Measurements from ENCODE around the gene ZNF425. TPM values are rescaled to one million over a fixed set of nuclear protein-coding genes. Genes with fewer than 3 reads are reported as not detected.
"Not testable (repeated sequence)": the region's sequence is repeated elsewhere in the genome, so short reads cannot be mapped to it uniquely, and the experiment has no call there.

ZNF425 gene
- total RNA-seq, 4 donors from 2014 or later, result 3.3 to 12.8 (median 3.7) TPM

GRCh38 chr7:149097088-149097487 is 29.0 kb downstream of the ZNF425 start:
- Histone ChIP-seq H3K9me3 (no peaks in the 10 kb centered on the region), H3K27ac (no peak overlapping the region), H3K4me3 (replicated peaks in 1 of 3) (no peak overlapping the region), H3K4me1 (no peaks in the 10 kb centered on the region), H3K27me3 (no peaks in the 10 kb centered on the region), H3K36me3 (no peaks in the 10 kb centered on the region)
- DNase-seq, result no peak
- intact Hi-C loops (cut with DNase I), result no loop called here
- 74 to 77% methylated on average over 4 of the region's 4 CpGs for WGBS, 2 donors
- no peak for TF ChIP-seq POLR2A (IDR thresholded peaks at IDR 0.05)
- no peak for TF ChIP-seq CTCF (IDR thresholded peaks at IDR 0.05)

- no peaks in the 10 kb centered on the region for H3K9me3 ChIP-seq
- DNase-seq, result no peak
- H3K27ac ChIP-seq, result no peak overlapping the region
- H3K27me3 ChIP-seq, result no peaks in the 10 kb centered on the region
- no peaks in the 10 kb centered on the region for H3K36me3 ChIP-seq
- peaks cover 0 to 7% of the 10 kb centered on the region in 2 donors for H3K4me1 ChIP-seq
- intact Hi-C loops (cut with DNase I), result no loop called here
- TF ChIP-seq CTCF (IDR thresholded peaks at IDR 0.05) (no peak), POLR2A (IDR thresholded peaks at IDR 0.05) (no peak)
- 65 to 74% methylated on average over 4 of the region's 4 CpGs for WGBS, 2 donors
- H3K4me3 ChIP-seq (replicated peaks in 1 of 3), result no peak overlapping the region
Observed at GRCh38 chr7:149093228-149093627, 32.9 kb downstream of the ZNF425 start.

GRCh38 chr7:149092244-149092643 is 33.9 kb downstream of the ZNF425 start:
- H3K9me3 ChIP-seq; H3K36me3 ChIP-seq; H3K4me3 ChIP-seq (replicated peaks in 1 of 3); intact Hi-C loops (cut with DNase I); H3K27ac ChIP-seq; DNase-seq; H3K4me1 ChIP-seq; H3K27me3 ChIP-seq: not testable (repeated sequence)
- 95 to 97% methylated on average over 20 of the region's 20 CpGs for WGBS, 2 donors

GRCh38 chr7:149090397-149091195 is 35.5 kb downstream of the ZNF425 start, which contains the start of gene ZNF786:
ZNF786 (minus strand) TSS chr7:149090718; CDS start chr7:149090640, 78 bp downstream.
- WGBS, 2 donors, result 0% methylated on average over 17 to 33 of the region's 77 CpGs
- Histone ChIP-seq H3K4me1 (peaks cover 0 to 7% of the 10 kb centered on the region in 2 donors), H3K27ac (peak within 1 kb of the TSS; percentile 92 to 95 (median 93)), H3K27me3 (no peaks in the 10 kb centered on the region), H3K36me3 (no peaks in the 10 kb centered on the region), H3K4me3 (replicated peaks in 1 of 3) (peak within 1 kb of the TSS; percentile 66 to 84 (median 78)), H3K9me3 (no peaks in the 10 kb centered on the region)
- peak; percentile 89 to 90 for DNase-seq
- intact Hi-C loops (cut with DNase I), result loop anchor here (2.0 kb wide), 1 partner anchor 84 kb away; no protein-coding TSS in a partner anchor
- TF ChIP-seq CTCF (IDR thresholded peaks at IDR 0.05) (peak; percentile 69 to 98 (median 88)), POLR2A (IDR thresholded peaks at IDR 0.05) (peak in 1 of 2 donors; percentile 90)

- no peak overlapping the region for H3K27ac ChIP-seq
- WGBS, 2 donors, result 96 to 97% methylated on average over 6 of the region's 6 CpGs
- H3K4me1 ChIP-seq, result peaks cover 0 to 7% of the 10 kb centered on the region in 2 donors
- H3K4me3 ChIP-seq (replicated peaks in 1 of 3), result no peak overlapping the region
- TF ChIP-seq POLR2A (IDR thresholded peaks at IDR 0.05) (no peak), CTCF (IDR thresholded peaks at IDR 0.05) (no peak)
- no peaks in the 10 kb centered on the region for H3K36me3 ChIP-seq
- H3K27me3 ChIP-seq, result no peaks in the 10 kb centered on the region
- H3K9me3 ChIP-seq, result no peaks in the 10 kb centered on the region
- DNase-seq, result no peak
- intact Hi-C loops (cut with DNase I), result no loop called here
Observed at GRCh38 chr7:149087376-149087775, 38.7 kb downstream of the ZNF425 start.
